ENCODE data around the gene NCAPD3. TPM values are rescaled to one million over a fixed set of nuclear protein-coding genes. Genes with fewer than 3 reads are reported as not detected.

Gene NCAPD3
- total and polyA plus RNA-seq, 9 of the 15 experiments (the other 6 are each of a cell fraction or from before 2014, with no cell fraction given): 23.6 to 80.6 (median 58.6) TPM

DNA sequence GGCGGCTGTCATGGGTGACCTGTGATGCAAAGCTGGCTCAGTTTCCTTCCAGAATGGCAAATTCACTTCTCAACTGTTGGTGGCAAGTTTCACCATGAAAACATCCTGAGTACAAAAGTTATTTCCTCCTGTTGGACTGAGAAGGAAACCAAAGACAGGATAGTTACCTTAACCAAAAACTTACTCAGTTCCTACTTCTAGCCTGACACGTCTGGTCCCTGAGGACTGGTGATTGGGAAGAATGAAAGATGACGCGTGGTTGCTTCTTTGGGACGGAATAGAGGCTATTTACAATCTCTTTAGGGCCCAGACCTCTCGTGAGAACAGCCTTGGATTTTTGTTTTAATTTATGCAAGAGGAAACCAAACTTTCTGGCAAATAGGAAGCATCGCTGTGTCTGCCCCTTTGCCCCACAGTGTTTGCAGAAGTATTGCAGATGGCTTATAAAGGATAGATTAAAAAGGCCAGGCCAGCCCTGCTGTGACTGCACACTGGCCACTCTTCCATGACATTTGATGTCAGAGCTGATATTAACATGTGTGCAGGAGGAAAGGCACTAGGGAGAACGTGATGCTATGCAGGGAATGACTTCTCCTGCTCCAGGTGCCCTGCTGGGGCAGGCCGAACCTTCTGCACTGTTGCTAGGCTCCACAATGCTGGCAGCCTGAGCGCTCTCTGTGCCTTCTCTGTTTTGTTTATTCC, 8.3 kb upstream of the NCAPD3 start:
- no peaks in the 10 kb centered on the region for H3K9me3 ChIP-seq (replicated peaks; ENCODE audit: control insufficient read depth, insufficient read depth, low read depth, low read length)
- H3K9ac ChIP-seq (ENCODE audit: insufficient read depth in 1 of 2, low read depth in 2 of 2, low read length in 2 of 2): peak overlapping the region in 1 of 2 experiments; percentile 66; a peak in 1 of 4 replicates
- H3K79me2 ChIP-seq (ENCODE audit: control insufficient read depth, insufficient read depth, low read length): peaks cover 78% of the 10 kb centered on the region
- H3K9me1 ChIP-seq (ENCODE audit: control insufficient read depth, insufficient read depth, low read length): peaks cover 5% of the 10 kb centered on the region
- intact Hi-C loops (cut with micrococcal nuclease) (no loop called here), in situ Hi-C loops (cut with MboI) (no loop called here)
- DNase-seq (ENCODE audit: extremely low read depth in 1 of 4, low spot score in 3 of 4) (no peak), FAIRE-seq (no peak), ATAC-seq (no peak)
- H3K36me3 ChIP-seq (ENCODE audit: control insufficient read depth, insufficient read depth, low read length): peaks cover 48% of the 10 kb centered on the region
- no peak overlapping the region for H3K4me3 ChIP-seq
- H2AFZ ChIP-seq (ENCODE audit: low read depth, low read length): no peak overlapping the region
- no peak overlapping the region for H3K4me2 ChIP-seq (ENCODE audit: insufficient read depth, low read length)
- POLR2A ChIA-PET: no interaction called here
- H3K27ac ChIP-seq (ENCODE audit: extremely low read depth, low read depth, low read length): no peak overlapping the region
- H3K27me3 ChIP-seq (ENCODE audit: control insufficient read depth in 2 of 2, insufficient read depth in 2 of 2, low read length in 2 of 2): no peaks in the 10 kb centered on the region
- BruUV-seq (replicated peaks): no TSS peak
- peaks cover 7% of the 10 kb centered on the region; the same call in 1 of the 2 replicates for H4K20me1 ChIP-seq (replicated peaks; ENCODE audit: control insufficient read depth, insufficient read depth, low read length)
- CTCF ChIA-PET (ENCODE audit: low intra/inter-chr PET ratio): no interaction called here
- WGBS (ENCODE audit: insufficient coverage, low coverage, missing lambda C conversion rate): 77% methylated on average over 9 of the region's 10 CpGs
- peaks cover 19 to 47% of the 10 kb centered on the region in 2 experiments for H3K4me1 ChIP-seq (replicated peaks in 1 of 2; ENCODE audit: control insufficient read depth in 2 of 2, insufficient read depth in 2 of 2, low read length in 2 of 2)
- TF ChIP-seq, protein P1, sequence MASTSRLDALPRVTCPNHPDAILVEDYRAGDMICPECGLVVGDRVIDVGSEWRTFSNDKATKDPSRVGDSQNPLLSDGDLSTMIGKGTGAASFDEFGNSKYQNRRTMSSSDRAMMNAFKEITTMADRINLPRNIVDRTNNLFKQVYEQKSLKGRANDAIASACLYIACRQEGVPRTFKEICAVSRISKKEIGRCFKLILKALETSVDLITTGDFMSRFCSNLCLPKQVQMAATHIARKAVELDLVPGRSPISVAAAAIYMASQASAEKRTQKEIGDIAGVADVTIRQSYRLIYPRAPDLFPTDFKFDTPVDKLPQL (IDR thresholded peaks at IDR 0.05; ENCODE audit: extremely low read depth, insufficient read length): no peak
- no peak for TF ChIP-seq SMAD4 (CRISPR knock-in tag; conservative IDR thresholded peaks at IDR 0.05)
- TF ChIP-seq, protein P2, sequence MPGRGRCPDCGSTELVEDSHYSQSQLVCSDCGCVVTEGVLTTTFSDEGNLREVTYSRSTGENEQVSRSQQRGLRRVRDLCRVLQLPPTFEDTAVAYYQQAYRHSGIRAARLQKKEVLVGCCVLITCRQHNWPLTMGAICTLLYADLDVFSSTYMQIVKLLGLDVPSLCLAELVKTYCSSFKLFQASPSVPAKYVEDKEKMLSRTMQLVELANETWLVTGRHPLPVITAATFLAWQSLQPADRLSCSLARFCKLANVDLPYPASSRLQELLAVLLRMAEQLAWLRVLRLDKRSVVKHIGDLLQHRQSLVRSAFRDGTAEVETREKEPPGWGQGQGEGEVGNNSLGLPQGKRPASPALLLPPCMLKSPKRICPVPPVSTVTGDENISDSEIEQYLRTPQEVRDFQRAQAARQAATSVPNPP (IDR thresholded peaks at IDR 0.05; ENCODE audit: borderline replicate concordance, insufficient read depth, insufficient read length): no peak
- TF ChIP-seq DNMT1 (IDR thresholded peaks at IDR 0.05): no peak
- TF ChIP-seq, protein P3, sequence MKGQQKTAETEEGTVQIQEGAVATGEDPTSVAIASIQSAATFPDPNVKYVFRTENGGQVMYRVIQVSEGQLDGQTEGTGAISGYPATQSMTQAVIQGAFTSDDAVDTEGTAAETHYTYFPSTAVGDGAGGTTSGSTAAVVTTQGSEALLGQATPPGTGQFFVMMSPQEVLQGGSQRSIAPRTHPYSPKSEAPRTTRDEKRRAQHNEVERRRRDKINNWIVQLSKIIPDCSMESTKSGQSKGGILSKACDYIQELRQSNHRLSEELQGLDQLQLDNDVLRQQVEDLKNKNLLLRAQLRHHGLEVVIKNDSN (CRISPR knock-in tag; IDR thresholded peaks at IDR 0.05): no peak
- TF ChIP-seq SAFB2 (IDR thresholded peaks at IDR 0.05; ENCODE audit: borderline replicate concordance, low read depth, low read length, severe bottlenecking): no peak
- no peak for TF ChIP-seq ZKSCAN1 (IDR thresholded peaks at IDR 0.05; ENCODE audit: low read depth, low read length)
- TF ChIP-seq ZNF444 (CRISPR knock-in tag; IDR thresholded peaks at IDR 0.05): no peak
- TF ChIP-seq KLF6 (CRISPR knock-in tag; IDR thresholded peaks at IDR 0.05; ENCODE audit: borderline replicate concordance): no peak
- no peak for TF ChIP-seq SUPT5H (IDR thresholded peaks at IDR 0.05)
- TF ChIP-seq FIP1L1 (IDR thresholded peaks at IDR 0.05; ENCODE audit: low read depth, low read length, poor library complexity, severe bottlenecking): no peak
- TF ChIP-seq CHD4 (IDR thresholded peaks at IDR 0.05; ENCODE audit: insufficient read depth, insufficient replicate concordance, low read depth, low read length, poor library complexity, severe bottlenecking): no peak
- TF ChIP-seq ZSCAN29 (IDR thresholded peaks at IDR 0.05): no peak
- TF ChIP-seq, protein P4, sequence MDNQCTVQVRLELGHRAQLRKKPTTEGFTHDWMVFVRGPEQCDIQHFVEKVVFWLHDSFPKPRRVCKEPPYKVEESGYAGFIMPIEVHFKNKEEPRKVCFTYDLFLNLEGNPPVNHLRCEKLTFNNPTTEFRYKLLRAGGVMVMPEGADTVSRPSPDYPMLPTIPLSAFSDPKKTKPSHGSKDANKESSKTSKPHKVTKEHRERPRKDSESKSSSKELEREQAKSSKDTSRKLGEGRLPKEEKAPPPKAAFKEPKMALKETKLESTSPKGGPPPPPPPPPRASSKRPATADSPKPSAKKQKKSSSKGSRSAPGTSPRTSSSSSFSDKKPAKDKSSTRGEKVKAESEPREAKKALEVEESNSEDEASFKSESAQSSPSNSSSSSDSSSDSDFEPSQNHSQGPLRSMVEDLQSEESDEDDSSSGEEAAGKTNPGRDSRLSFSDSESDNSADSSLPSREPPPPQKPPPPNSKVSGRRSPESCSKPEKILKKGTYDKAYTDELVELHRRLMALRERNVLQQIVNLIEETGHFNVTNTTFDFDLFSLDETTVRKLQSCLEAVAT (IDR thresholded peaks at IDR 0.05): no peak
- TF ChIP-seq, protein P5, sequence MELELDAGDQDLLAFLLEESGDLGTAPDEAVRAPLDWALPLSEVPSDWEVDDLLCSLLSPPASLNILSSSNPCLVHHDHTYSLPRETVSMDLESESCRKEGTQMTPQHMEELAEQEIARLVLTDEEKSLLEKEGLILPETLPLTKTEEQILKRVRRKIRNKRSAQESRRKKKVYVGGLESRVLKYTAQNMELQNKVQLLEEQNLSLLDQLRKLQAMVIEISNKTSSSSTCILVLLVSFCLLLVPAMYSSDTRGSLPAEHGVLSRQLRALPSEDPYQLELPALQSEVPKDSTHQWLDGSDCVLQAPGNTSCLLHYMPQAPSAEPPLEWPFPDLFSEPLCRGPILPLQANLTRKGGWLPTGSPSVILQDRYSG (tag; conservative IDR thresholded peaks at IDR 0.05; ENCODE audit: low read depth): no peak
